GM12878 (cell line): Measurements from ENCODE around the gene LARGE1. TPM values are rescaled to one million over a fixed set of nuclear protein-coding genes. Genes with fewer than 3 reads are reported as not detected.

Experiments
- ATAC-seq: fragments of 200-7000 bp; cut with Tn5 transposase; 3 replicates; pipeline ENCODE4 v1.9.1; 2020; ENCODE audit warnings: mild to moderate bottlenecking, moderate library complexity
- BruUV-seq: library from RNA; stranded (reverse); fragments of 400-500 nt; replicated peaks from 2 replicates; lab custom pipeline; 2021; lab: Mats Ljungman, UMichigan
- CTCF ChIA-PET: fragments of 300-600 bp; sonication (Branson Sonifier 250); formaldehyde crosslinking; extraction: SDS; loops from one replicate; lab custom pipeline; 2021; ENCODE audit warnings: inconsistent platforms; lab: Yijun Ruan, JAX
- POLR2A ChIA-PET: fragments of 350-600 bp; formaldehyde crosslinking; extraction: SDS; loops from one replicate; lab custom pipeline; 2021; ENCODE audit warnings: inconsistent platforms; lab: Charles Lee
- RAD21 ChIA-PET: fragments of 300-600 bp; sonication (Branson Sonifier 250); formaldehyde crosslinking; loops from one replicate; lab custom pipeline; 2023; ENCODE audit warnings: antibody characterized with exemption; ENCODE audit not compliant: unreplicated experiment; lab: Charles Lee
- SMC1A ChIA-PET: fragments of 300-600 bp; sonication (Branson Sonifier 250); formaldehyde crosslinking; loops from one replicate; lab custom pipeline; 2023; ENCODE audit not compliant: unreplicated experiment, uncharacterized antibody; lab: Charles Lee
- DNase-seq: peaks from one replicate; pipeline ENCODE4 v3.0.0-alpha.2; 2011; ENCODE audit warnings: low read depth, low spot score
- FAIRE-seq: peaks from 3 replicates; lab custom pipeline; 2011; peaks lifted over from hg19 to GRCh38; lab: Jason Lieb, UNC
- H2AFZ ChIP-seq: 2 replicates; pipeline ENCODE4 v1.6.0; 2011; ENCODE audit warnings: low read depth, low read length, control low read depth; ENCODE audit not compliant: control insufficient read depth
- H3K27ac ChIP-seq: 2 replicates; pipeline ENCODE4 v1.5.1; 2011; ENCODE audit warnings: control low read depth; ENCODE audit not compliant: control insufficient read depth, insufficient read depth
- H3K27me3 ChIP-seq, 2 experiments: replicated peaks in 1 of 2; 2 replicates each; pipeline versions ENCODE4 v1.6.0 to v1.6.1; 2011; ENCODE audit warnings: low read length in 1 of 2; ENCODE audit not compliant: control insufficient read depth in 2 of 2, insufficient read depth in 2 of 2
- H3K36me3 ChIP-seq, 2 experiments: 2 replicates each; pipeline ENCODE4 v1.5.1; 2011; ENCODE audit warnings: low read length in 1 of 2; ENCODE audit not compliant: control insufficient read depth in 2 of 2, insufficient read depth in 2 of 2
- H3K4me1 ChIP-seq: 2 replicates; pipeline ENCODE4 v1.6.1; 2011; ENCODE audit warnings: mild to moderate bottlenecking, low read length, moderate library complexity, mixed read lengths; ENCODE audit not compliant: control insufficient read depth, insufficient read depth
- H3K4me2 ChIP-seq: 2 replicates; pipeline ENCODE4 v1.6.0; 2011; ENCODE audit warnings: control low read depth; ENCODE audit not compliant: control insufficient read depth, insufficient read depth
- H3K4me3 ChIP-seq: fragments of 200-600 bp; sonication (generic); 2 replicates; pipeline ENCODE4 v1.5.1; 2016
- H3K79me2 ChIP-seq: 2 replicates; pipeline ENCODE4 v1.6.0; 2011; ENCODE audit warnings: low read length; ENCODE audit not compliant: control insufficient read depth, insufficient read depth
- H3K9ac ChIP-seq: 2 replicates; pipeline ENCODE4 v1.8.0; 2011; ENCODE audit warnings: low read length, control low read depth, mixed read lengths; ENCODE audit not compliant: control insufficient read depth, insufficient read depth
- H3K9me3 ChIP-seq: replicated peaks from 3 replicates; pipeline ENCODE4 v1.5.1; 2011; ENCODE audit warnings: mild to moderate bottlenecking, low read length; ENCODE audit not compliant: control insufficient read depth, insufficient read depth
- H4K20me1 ChIP-seq: 2 replicates; pipeline ENCODE4 v1.6.0; 2011; ENCODE audit not compliant: control insufficient read depth, insufficient read depth
- BRCA1 ChIP-seq: IDR thresholded peaks from 2 replicates; pipeline ENCODE4 v1.6.1; 2011; ENCODE audit warnings: low read depth, low read length, improper control_type of control experiment
- CREB1 ChIP-seq: IDR thresholded peaks from 2 replicates; pipeline ENCODE4 v1.6.1; 2012; ENCODE audit warnings: low read depth, mild to moderate bottlenecking, inconsistent platforms
- EGR1 ChIP-seq, 2 experiments: IDR thresholded peaks; 1 replicate in 1 of 2; 2 replicates in 1 of 2; pipeline ENCODE4 v1.6.1; 2011 to 2012; ENCODE audit warnings: low read depth in 2 of 2, low read length in 2 of 2, borderline replicate concordance in 1 of 2, mild to moderate bottlenecking in 1 of 2, moderate library complexity in 1 of 2
- GABPA ChIP-seq: IDR thresholded peaks from 2 replicates; pipeline ENCODE4 v1.6.1; 2014; ENCODE audit warnings: antibody characterized with exemption, low read depth, mild to moderate bottlenecking, inconsistent platforms
- HCFC1 ChIP-seq: fragments of 150-350 bp; IDR thresholded peaks from 2 replicates; pipeline ENCODE4 v1.6.1; 2014; ENCODE audit warnings: low read length
- HDAC6 ChIP-seq: fragments of 200-600 bp; sonication (generic); IDR thresholded peaks from one replicate; pipeline ENCODE4 v1.8.0; 2017; ENCODE audit warnings: antibody characterized with exemption; ENCODE audit not compliant: unreplicated experiment
- HDGF ChIP-seq: fragments of 450-650 bp; IDR thresholded peaks from 2 replicates; pipeline ENCODE4 v1.6.1; 2016; ENCODE audit warnings: antibody characterized with exemption
- MTA3 ChIP-seq: IDR thresholded peaks from 2 replicates; pipeline ENCODE4 v1.6.1; 2012; ENCODE audit warnings: low read length, inconsistent platforms, borderline replicate concordance
- RUNX3 ChIP-seq: IDR thresholded peaks from 2 replicates; pipeline ENCODE4 v1.6.1; 2012; ENCODE audit warnings: low read length, inconsistent platforms
- YY1 ChIP-seq: IDR thresholded peaks from 2 replicates; pipeline ENCODE4 v1.6.1; 2011; ENCODE audit warnings: low read depth, mild to moderate bottlenecking, low read length
- ZNF217 ChIP-seq: fragments of 450-650 bp; IDR thresholded peaks from 2 replicates; pipeline ENCODE4 v1.6.1; 2017; ENCODE audit warnings: antibody characterized with exemption, mild to moderate bottlenecking
- ZNF622 ChIP-seq: fragments of 450-650 bp; IDR thresholded peaks from 2 replicates; pipeline ENCODE4 v1.6.1; 2017; ENCODE audit warnings: mild to moderate bottlenecking, inconsistent platforms
- ZZZ3 ChIP-seq: IDR thresholded peaks from 2 replicates; pipeline ENCODE4 v1.6.1; 2011; ENCODE audit warnings: low read depth; ENCODE audit not compliant: control insufficient read depth, insufficient read length
- WGBS: methylation state at CpG from one replicate; pipeline ENCODE4 v1.1.6; 2016; ENCODE audit warnings: low lambda C conversion rate; ENCODE audit not compliant: insufficient replicate concordance, insufficient coverage; ENCODE audit errors: missing lambda C conversion rate; 5-methylcytosine and 5-hydroxymethylcytosine counted together
- in situ Hi-C: fragments of 300-500 bp; cut with MboI; formaldehyde crosslinking; loops from 9 replicates; pipeline ENCODE4 v1.14.3; 2018; ENCODE audit warnings: mixed read lengths
- intact Hi-C: fragments of 100-400 bp; cut with micrococcal nuclease; formaldehyde crosslinking; loops from one replicate; pipeline ENCODE4 v1.14.2; 2022; ENCODE audit not compliant: unreplicated experiment
- polyA plus RNA-seq, 11 experiments: library from polyadenylated mRNA; depleted of rRNA in 4 of 11; unstranded in 6 of 11; stranded (reverse) in 5 of 11; fragments of >200 nt; fragmentation: Nextera tagmentation in 4 of 11; fragmentation: Illumina TruSeq in 1 of 11; extraction: Ambion mirVana in 4 of 11; extraction: Trizol in 1 of 11; gene quantifications; 1 replicate in 1 of 11; 2 replicates in 10 of 11; pipeline versions ENCODE4 v1.2.1 to v1.2.3, GENCODE V29; 2011 to 2016; ENCODE audit warnings: inconsistent platforms in 2 of 11, missing spikeins in 2 of 11, low read depth in 1 of 11
- total RNA-seq, 4 experiments: library from RNA; depleted of rRNA in 3 of 4; stranded (reverse); fragments of >200 nt in 3 of 4; fragmentation: Illumina TruSeq in 1 of 4; extraction: Trizol in 1 of 4; gene quantifications; 2 replicates each; pipeline versions ENCODE4 v1.2.1 to v1.2.3, GENCODE V29; 2013 to 2021
- TF ChIP-seq, protein P1 (sequence below): fragments of 450-650 bp; IDR thresholded peaks from 2 replicates; pipeline ENCODE4 v1.6.1; 2017; ENCODE audit warnings: mild to moderate bottlenecking
- TF ChIP-seq, protein P2 (sequence below): IDR thresholded peaks from 2 replicates; pipeline ENCODE4 v1.6.1; 2011; ENCODE audit warnings: mild to moderate bottlenecking, low read depth, low read length, moderate library complexity; ENCODE audit not compliant: insufficient replicate concordance
- TF ChIP-seq, protein P3 (sequence below): fragments of 450-650 bp; IDR thresholded peaks from 2 replicates; pipeline ENCODE4 v1.6.1; 2014; ENCODE audit warnings: mild to moderate bottlenecking

Gene LARGE1
- total and polyA plus RNA-seq, 10 of the 15 experiments (the other 5 are each of a cell fraction or from before 2014, with no cell fraction given): 3.2 to 41.4 (median 17.3) TPM

DNA sequence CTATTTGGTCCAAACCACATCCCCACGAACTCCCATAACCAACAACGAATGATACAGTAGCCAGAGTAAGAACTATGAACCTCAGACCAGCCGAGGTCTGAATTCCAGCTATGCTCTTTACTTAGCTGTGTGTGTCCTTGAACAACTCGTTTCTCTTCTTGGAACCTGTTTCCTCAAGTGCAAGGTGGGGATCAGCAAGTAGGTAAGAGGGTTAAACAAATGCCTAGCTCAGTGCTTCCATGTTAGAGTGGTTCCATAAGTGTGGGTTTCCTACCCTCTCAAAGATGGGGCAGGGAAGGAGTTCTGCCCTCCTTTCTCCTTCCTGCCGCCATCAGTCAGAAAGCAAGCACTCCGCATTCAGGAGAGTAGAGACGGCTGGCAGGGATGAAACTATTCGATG is 578.7 kb downstream of the LARGE1 start:
- DNase-seq: no peak
- POLR2A ChIA-PET: no interaction called here
- in situ Hi-C loops: no loop called here
- CTCF ChIA-PET: interaction anchor here (1.4 kb wide), 1 partner anchor 100 kb away, joined by 3 read pairs; no protein-coding TSS in a partner anchor
- Histone ChIP-seq H3K79me2 (no peaks in the 10 kb centered on the region), H3K27me3 (no peaks in the 10 kb centered on the region), H3K4me3 (no peak overlapping the region), H3K27ac (no peak overlapping the region), H3K9ac (no peak overlapping the region), H3K36me3 (no peaks in the 10 kb centered on the region; a peak in 1 of 4 replicates), H3K4me1 (no peaks in the 10 kb centered on the region), H4K20me1 (no peaks in the 10 kb centered on the region), H2AFZ (no peak overlapping the region)
- 73% methylated on average over 8 of the region's 8 CpGs for WGBS
- RAD21 ChIA-PET: no interaction called here
- no peak for FAIRE-seq
- ATAC-seq: no peak
- no TSS peak for BruUV-seq
- no peak for TF ChIP-seq HDGF
- no peak for TF ChIP-seq EGR1 (IDR thresholded peaks at IDR 0.05; ENCODE audit: borderline replicate concordance in 1 of 2, low read depth in 2 of 2, low read length in 2 of 2)
- TF ChIP-seq CREB1: no peak
- no peak for TF ChIP-seq MTA3
- no peak for TF ChIP-seq GABPA
- TF ChIP-seq, protein P1, sequence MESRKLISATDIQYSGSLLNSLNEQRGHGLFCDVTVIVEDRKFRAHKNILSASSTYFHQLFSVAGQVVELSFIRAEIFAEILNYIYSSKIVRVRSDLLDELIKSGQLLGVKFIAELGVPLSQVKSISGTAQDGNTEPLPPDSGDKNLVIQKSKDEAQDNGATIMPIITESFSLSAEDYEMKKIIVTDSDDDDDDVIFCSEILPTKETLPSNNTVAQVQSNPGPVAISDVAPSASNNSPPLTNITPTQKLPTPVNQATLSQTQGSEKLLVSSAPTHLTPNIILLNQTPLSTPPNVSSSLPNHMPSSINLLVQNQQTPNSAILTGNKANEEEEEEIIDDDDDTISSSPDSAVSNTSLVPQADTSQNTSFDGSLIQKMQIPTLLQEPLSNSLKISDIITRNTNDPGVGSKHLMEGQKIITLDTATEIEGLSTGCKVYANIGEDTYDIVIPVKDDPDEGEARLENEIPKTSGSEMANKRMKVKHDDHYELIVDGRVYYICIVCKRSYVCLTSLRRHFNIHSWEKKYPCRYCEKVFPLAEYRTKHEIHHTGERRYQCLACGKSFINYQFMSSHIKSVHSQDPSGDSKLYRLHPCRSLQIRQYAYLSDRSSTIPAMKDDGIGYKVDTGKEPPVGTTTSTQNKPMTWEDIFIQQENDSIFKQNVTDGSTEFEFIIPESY: no peak
- TF ChIP-seq YY1: no peak
- no peak for TF ChIP-seq ZZZ3
- TF ChIP-seq HDAC6: no peak
- TF ChIP-seq, protein P2, sequence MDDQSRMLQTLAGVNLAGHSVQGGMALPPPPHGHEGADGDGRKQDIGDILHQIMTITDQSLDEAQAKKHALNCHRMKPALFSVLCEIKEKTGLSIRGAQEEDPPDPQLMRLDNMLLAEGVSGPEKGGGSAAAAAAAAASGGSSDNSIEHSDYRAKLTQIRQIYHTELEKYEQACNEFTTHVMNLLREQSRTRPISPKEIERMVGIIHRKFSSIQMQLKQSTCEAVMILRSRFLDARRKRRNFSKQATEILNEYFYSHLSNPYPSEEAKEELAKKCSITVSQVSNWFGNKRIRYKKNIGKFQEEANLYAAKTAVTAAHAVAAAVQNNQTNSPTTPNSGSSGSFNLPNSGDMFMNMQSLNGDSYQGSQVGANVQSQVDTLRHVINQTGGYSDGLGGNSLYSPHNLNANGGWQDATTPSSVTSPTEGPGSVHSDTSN: no peak
- TF ChIP-seq BRCA1: no peak
- TF ChIP-seq RUNX3: no peak
- TF ChIP-seq, protein P3, sequence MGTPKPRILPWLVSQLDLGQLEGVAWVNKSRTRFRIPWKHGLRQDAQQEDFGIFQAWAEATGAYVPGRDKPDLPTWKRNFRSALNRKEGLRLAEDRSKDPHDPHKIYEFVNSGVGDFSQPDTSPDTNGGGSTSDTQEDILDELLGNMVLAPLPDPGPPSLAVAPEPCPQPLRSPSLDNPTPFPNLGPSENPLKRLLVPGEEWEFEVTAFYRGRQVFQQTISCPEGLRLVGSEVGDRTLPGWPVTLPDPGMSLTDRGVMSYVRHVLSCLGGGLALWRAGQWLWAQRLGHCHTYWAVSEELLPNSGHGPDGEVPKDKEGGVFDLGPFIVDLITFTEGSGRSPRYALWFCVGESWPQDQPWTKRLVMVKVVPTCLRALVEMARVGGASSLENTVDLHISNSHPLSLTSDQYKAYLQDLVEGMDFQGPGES: no peak
- no peak for TF ChIP-seq HCFC1
- TF ChIP-seq ZNF217: no peak
- no peak for TF ChIP-seq ZNF622
- TF ChIP-seq, all 136 proteins: peak for 0
- Histone ChIP-seq H3K9me3 (no peaks in the 10 kb centered on the region), H3K4me2 (no peak overlapping the region)
- intact Hi-C loops: no loop called here
- SMC1A ChIA-PET: no interaction called here
